Measurements from ENCODE around the gene TNS4.

DNA sequence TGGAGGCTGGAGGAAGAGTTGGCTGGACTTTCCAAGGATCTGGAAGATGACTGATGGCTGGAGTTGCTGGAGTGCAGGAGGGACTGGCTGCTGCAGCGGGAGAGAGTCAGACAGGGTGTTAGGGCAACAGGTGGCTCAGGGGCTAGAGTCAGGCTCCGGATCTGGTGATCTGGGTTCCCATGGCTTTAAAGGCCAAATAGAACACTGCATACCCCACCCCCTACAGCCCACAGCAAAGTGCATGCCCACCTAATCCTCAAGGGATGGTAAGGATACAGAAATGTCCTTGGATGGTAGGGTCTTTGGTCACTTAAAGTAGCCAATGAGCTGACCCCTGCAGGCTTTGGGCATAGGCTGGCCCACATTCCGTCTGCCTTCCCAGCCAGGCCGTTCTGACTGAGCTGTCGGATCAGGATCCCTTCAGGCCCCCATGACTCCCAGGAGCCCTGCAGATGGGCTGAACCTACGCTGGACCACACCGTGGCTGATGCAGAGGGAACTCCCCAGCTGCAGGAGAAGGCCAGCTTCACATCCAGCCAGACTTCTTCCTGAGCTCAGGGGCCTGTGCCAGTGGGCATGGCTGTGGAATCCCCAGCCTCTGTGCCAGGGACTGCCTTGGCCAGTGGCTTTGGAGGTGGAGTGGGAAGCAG lies 13.9 kb downstream of the TNS4 start:
- no peak for TF ChIP-seq EZH2 (IDR thresholded peaks at IDR 0.05; ENCODE audit: insufficient read depth, low read length)
- TF ChIP-seq, protein P1, sequence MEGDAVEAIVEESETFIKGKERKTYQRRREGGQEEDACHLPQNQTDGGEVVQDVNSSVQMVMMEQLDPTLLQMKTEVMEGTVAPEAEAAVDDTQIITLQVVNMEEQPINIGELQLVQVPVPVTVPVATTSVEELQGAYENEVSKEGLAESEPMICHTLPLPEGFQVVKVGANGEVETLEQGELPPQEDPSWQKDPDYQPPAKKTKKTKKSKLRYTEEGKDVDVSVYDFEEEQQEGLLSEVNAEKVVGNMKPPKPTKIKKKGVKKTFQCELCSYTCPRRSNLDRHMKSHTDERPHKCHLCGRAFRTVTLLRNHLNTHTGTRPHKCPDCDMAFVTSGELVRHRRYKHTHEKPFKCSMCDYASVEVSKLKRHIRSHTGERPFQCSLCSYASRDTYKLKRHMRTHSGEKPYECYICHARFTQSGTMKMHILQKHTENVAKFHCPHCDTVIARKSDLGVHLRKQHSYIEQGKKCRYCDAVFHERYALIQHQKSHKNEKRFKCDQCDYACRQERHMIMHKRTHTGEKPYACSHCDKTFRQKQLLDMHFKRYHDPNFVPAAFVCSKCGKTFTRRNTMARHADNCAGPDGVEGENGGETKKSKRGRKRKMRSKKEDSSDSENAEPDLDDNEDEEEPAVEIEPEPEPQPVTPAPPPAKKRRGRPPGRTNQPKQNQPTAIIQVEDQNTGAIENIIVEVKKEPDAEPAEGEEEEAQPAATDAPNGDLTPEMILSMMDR (IDR thresholded peaks at IDR 0.05; ENCODE audit: insufficient read depth, low read depth, low read length), result no peak

All from astrocyte (in vitro differentiated cells and primary cell).